Endothelial cell of umbilical vein (primary cell): Measurements from ENCODE around the gene TBX4. TPM values are rescaled to one million over a fixed set of nuclear protein-coding genes. Genes with fewer than 3 reads are reported as not detected.
"Not testable (repeated sequence)": the region's sequence is repeated elsewhere in the genome, so short reads cannot be mapped to it uniquely, and the experiment has no call there.

Experiments
- BruUV-seq: library from RNA; stranded (reverse); fragments of 400-500 nt; replicated peaks from 2 replicates; lab custom pipeline; 2021; lab: Mats Ljungman, UMichigan
- CTCF ChIA-PET: fragments of 300-600, 350-600 bp; sonication (Branson Sonifier 250); formaldehyde crosslinking; loops from one replicate; lab custom pipeline; 2021; ENCODE audit warnings: antibody characterized with exemption, inconsistent platforms; lab: Charles Lee
- POLR2A ChIA-PET: fragments of 300-600, 350-600 bp; sonication (Branson Sonifier 250); formaldehyde crosslinking; loops from one replicate; lab custom pipeline; 2021; ENCODE audit warnings: antibody characterized with exemption, inconsistent platforms; lab: Charles Lee
- DNase-seq: peaks from one replicate; pipeline ENCODE4 v3.0.0-alpha.2; 2011; ENCODE audit warnings: low read depth, low spot score
- FAIRE-seq: peaks from 2 replicates; lab custom pipeline; 2011; peaks lifted over from hg19 to GRCh38; lab: Jason Lieb, UNC
- H2AFZ ChIP-seq: 2 replicates; pipeline ENCODE4 v1.6.0; 2012; ENCODE audit warnings: low read depth, low read length, control low read depth, inconsistent platforms
- H3K27ac ChIP-seq: 2 replicates; pipeline ENCODE4 v1.5.1; 2011; ENCODE audit warnings: low read depth, mild to moderate bottlenecking, control low read depth, low read length, moderate library complexity; ENCODE audit not compliant: insufficient read depth
- H3K27me3 ChIP-seq, 2 experiments: 2 replicates each; pipeline versions ENCODE4 v1.6.0 to v1.6.1; 2011; ENCODE audit warnings: low read length in 2 of 2, mixed read lengths in 1 of 2; ENCODE audit not compliant: control insufficient read depth in 2 of 2, insufficient read depth in 2 of 2
- H3K36me3 ChIP-seq, 2 experiments: 2 replicates in 1 of 2; 3 replicates in 1 of 2; pipeline ENCODE4 v1.5.1; 2011; ENCODE audit warnings: low read length in 2 of 2, mild to moderate bottlenecking in 1 of 2, moderate library complexity in 1 of 2; ENCODE audit not compliant: control insufficient read depth in 2 of 2, insufficient read depth in 2 of 2; ENCODE audit errors: extremely low read depth in 1 of 2
- H3K4me1 ChIP-seq: 3 replicates; pipeline ENCODE4 v1.5.1; 2011; ENCODE audit warnings: mild to moderate bottlenecking, low read length; ENCODE audit not compliant: control insufficient read depth, insufficient read depth; ENCODE audit errors: extremely low read depth
- H3K4me2 ChIP-seq: 2 replicates; pipeline ENCODE4 v1.6.1; 2011; ENCODE audit warnings: low read length, control low read depth, mixed read lengths; ENCODE audit not compliant: insufficient read depth
- H3K4me3 ChIP-seq, 3 experiments: fragments of 200-600 bp in 1 of 3; sonication (generic), shearing (Covaris generic) in 1 of 3; replicated peaks in 1 of 3; 2 replicates each; pipeline ENCODE4 v1.5.1; 2011 to 2016; ENCODE audit warnings: control low read depth in 3 of 3, low read length in 3 of 3, mild to moderate bottlenecking in 2 of 3, inconsistent platforms in 1 of 3, low read depth in 1 of 3, moderate library complexity in 1 of 3; ENCODE audit not compliant: insufficient read depth in 1 of 3
- H3K79me2 ChIP-seq: 2 replicates; pipeline ENCODE4 v1.6.0; 2012; ENCODE audit warnings: low read length, inconsistent platforms; ENCODE audit not compliant: control insufficient read depth, insufficient read depth
- H3K9ac ChIP-seq: replicated peaks from 2 replicates; pipeline ENCODE3; 2011; ENCODE audit warnings: low read length, control low read depth; ENCODE audit not compliant: insufficient read depth; ENCODE audit errors: extremely low read depth
- H3K9me1 ChIP-seq: replicated peaks from 3 replicates; pipeline ENCODE4 v1.6.0; 2011; ENCODE audit warnings: mild to moderate bottlenecking, low read length; ENCODE audit not compliant: control insufficient read depth, insufficient read depth; ENCODE audit errors: extremely low read depth
- H3K9me3 ChIP-seq: replicated peaks from 2 replicates; pipeline ENCODE4 v1.5.1; 2012; ENCODE audit warnings: low read length, inconsistent platforms; ENCODE audit not compliant: control insufficient read depth, insufficient read depth
- H4K20me1 ChIP-seq: replicated peaks from 2 replicates; pipeline ENCODE3; 2011; ENCODE audit warnings: mild to moderate bottlenecking, low read length; ENCODE audit not compliant: control insufficient read depth, insufficient read depth; ENCODE audit errors: extremely low read depth
- GATA2 ChIP-seq: IDR thresholded peaks from 2 replicates; pipeline ENCODE4 v1.7.0; 2011; ENCODE audit warnings: low read depth, mild to moderate bottlenecking, moderate library complexity, mixed read lengths, low read length; ENCODE audit not compliant: insufficient read length, insufficient read depth
- POLR2AphosphoS5 ChIP-seq: IDR thresholded peaks from 2 replicates; pipeline ENCODE4 v1.6.1; 2012; ENCODE audit warnings: low read depth, mild to moderate bottlenecking, control low read depth, low read length, moderate library complexity; ENCODE audit not compliant: insufficient read depth
- dilution Hi-C: fragments of 300-500 bp; cut with MboI; formaldehyde crosslinking; loops from one replicate; pipeline ENCODE4 v1.15.0; 2019; ENCODE audit warnings: low sequenced_read_pairs; ENCODE audit not compliant: extremely low pct_ligation_motif_present
- intact Hi-C: fragments of 100-400 bp; cut with micrococcal nuclease; formaldehyde crosslinking; loops from one replicate; pipeline ENCODE4 v1.10.0; 2022
- polyA plus RNA-seq, 4 experiments: library from polyadenylated mRNA; depleted of rRNA in 3 of 4; stranded (reverse) in 3 of 4; unstranded in 1 of 4; fragments of >200 nt; gene quantifications; 2 replicates each; pipeline versions ENCODE4 v1.2.1 to v1.2.3, GENCODE V29; 2011 to 2012; ENCODE audit warnings: missing spikeins in 1 of 4
- total RNA-seq: library from RNA; stranded (reverse); gene quantifications from 2 replicates; pipeline ENCODE4 v1.2.3, GENCODE V29; 2021
- TF ChIP-seq, protein P1 (sequence below): IDR thresholded peaks from 2 replicates; pipeline ENCODE4 v1.6.1; 2011; ENCODE audit not compliant: insufficient read depth, insufficient read length

TBX4 gene
- total and polyA plus RNA-seq, 2 donors (not counting 3 experiments of a cell fraction or from before 2014, with no cell fraction given): not detected

DNA sequence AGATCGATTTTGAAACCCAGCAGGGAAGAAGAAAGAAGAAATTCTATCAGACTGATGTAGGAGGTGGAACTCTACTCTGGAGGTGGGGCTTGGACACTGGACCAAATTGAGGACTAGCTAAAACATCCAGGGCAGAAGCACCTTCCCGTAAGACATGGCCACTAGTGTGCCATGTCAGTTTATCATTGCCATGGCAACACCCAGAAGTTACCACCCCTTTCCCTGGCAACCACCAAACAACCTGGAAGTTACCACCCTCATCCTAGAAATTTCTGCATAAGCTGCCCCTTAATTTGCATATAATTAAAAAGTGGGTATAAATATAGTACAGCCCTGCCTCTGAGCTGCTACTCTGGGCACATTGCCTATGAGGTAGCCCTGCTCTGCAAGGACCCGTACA, 72.1 kb downstream of the TBX4 start:
- Histone ChIP-seq H4K20me1 (no peaks in the 10 kb centered on the region), H3K4me3 (no peak overlapping the region), H3K27me3 (peaks cover 0 to 2% of the 10 kb centered on the region in 2 experiments), H3K27ac (no peak overlapping the region), H2AFZ (no peak overlapping the region), H3K9me3 (no peaks in the 10 kb centered on the region), H3K4me1 (no peaks in the 10 kb centered on the region), H3K9ac (no peak overlapping the region), H3K4me2 (no peak overlapping the region), H3K36me3 (no peaks in the 10 kb centered on the region), H3K79me2 (no peaks in the 10 kb centered on the region), H3K9me1 (no peaks in the 10 kb centered on the region)
- dilution Hi-C loops (no loop called here), intact Hi-C loops (no loop called here)
- DNase-seq (no peak), FAIRE-seq (no peak)
- no peak for TF ChIP-seq POLR2AphosphoS5
- TF ChIP-seq, protein P1, sequence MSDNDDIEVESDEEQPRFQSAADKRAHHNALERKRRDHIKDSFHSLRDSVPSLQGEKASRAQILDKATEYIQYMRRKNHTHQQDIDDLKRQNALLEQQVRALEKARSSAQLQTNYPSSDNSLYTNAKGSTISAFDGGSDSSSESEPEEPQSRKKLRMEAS: no peak
- TF ChIP-seq GATA2: no peak
- BruUV-seq: no TSS peak
- CTCF ChIA-PET: interaction anchor here (1.4 to 2.6 kb wide), 2 partner anchors 7 to 104 kb away, joined by 3 to 10 read pairs; no protein-coding TSS in a partner anchor
- POLR2A ChIA-PET: no interaction called here

DNA sequence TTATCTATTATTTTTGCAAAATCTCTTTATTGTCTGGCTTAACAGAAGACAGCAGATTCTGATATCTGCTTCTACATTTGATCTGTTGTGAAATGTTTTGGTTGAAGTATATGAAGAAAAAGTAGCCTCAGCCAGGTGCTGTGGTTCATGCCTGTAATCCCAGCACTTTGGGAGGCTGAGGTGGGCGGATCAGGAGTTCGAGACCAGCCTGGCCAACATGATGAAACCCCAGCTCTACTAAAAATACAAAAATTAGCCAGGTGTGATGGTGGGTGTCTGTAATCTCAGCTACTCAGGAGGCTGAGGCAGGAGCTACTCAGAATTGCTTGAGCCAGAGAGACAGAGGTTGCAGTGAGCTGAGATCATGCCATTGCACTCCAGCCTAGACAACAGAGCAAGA, 75.2 kb downstream of the TBX4 start:
- CTCF ChIA-PET: interaction anchor here (0.7 kb wide), 1 partner anchor 1194 kb away, joined by 3 read pairs; no protein-coding TSS in a partner anchor
- H3K9me1 ChIP-seq, H3K9ac ChIP-seq, dilution Hi-C loops, H3K4me1 ChIP-seq, FAIRE-seq, H3K4me3 ChIP-seq, H2AFZ ChIP-seq, POLR2A ChIA-PET, H3K79me2 ChIP-seq, H3K27ac ChIP-seq, H4K20me1 ChIP-seq, H3K27me3 ChIP-seq, DNase-seq, intact Hi-C loops, H3K9me3 ChIP-seq, H3K36me3 ChIP-seq, BruUV-seq, H3K4me2 ChIP-seq: not testable (repeated sequence)
